ENCODE results near the gene BAIAP3.

GRCh38 chr16:1366712-1367299, 33.4 kb downstream of the BAIAP3 start:
- TF ChIP-seq EZH2phosphoT487 (IDR thresholded peaks at IDR 0.05; ENCODE audit: borderline replicate concordance, low read depth, low read length), result no peak
- no peak for TF ChIP-seq CTCF (conservative IDR thresholded peaks at IDR 0.05; ENCODE audit: low read length)

Data from OCI-LY7 (cell line).